MM.1S (cell line): ENCODE results near the gene SOST.

ENCODE experiments used
- CTCF ChIP-seq: fragments of 300-600 bp; sonication (generic); IDR thresholded peaks from 2 replicates; pipeline ENCODE4 v1.5.1; 2016; ENCODE audit warnings: antibody characterized with exemption, low read length, mixed read lengths
- EZH2 ChIP-seq: fragments of 300-600 bp; sonication (generic); optimal IDR thresholded peaks from 2 replicates; pipeline ENCODE3; 2017; ENCODE audit warnings: low read depth, mild to moderate bottlenecking, antibody characterized with exemption, low read length, mixed read lengths

GRCh38 chr17:43772877-43773648 is 14.5 kb upstream of the SOST start:
- TF ChIP-seq CTCF (no peak), EZH2 (no peak)
